Fibroblast of upper back skin (primary cell): ENCODE results near the gene KY.

Experiments
- DNase-seq: peaks from one replicate; pipeline ENCODE4 v3.0.0-alpha.2; 2013

KY gene

DNA sequence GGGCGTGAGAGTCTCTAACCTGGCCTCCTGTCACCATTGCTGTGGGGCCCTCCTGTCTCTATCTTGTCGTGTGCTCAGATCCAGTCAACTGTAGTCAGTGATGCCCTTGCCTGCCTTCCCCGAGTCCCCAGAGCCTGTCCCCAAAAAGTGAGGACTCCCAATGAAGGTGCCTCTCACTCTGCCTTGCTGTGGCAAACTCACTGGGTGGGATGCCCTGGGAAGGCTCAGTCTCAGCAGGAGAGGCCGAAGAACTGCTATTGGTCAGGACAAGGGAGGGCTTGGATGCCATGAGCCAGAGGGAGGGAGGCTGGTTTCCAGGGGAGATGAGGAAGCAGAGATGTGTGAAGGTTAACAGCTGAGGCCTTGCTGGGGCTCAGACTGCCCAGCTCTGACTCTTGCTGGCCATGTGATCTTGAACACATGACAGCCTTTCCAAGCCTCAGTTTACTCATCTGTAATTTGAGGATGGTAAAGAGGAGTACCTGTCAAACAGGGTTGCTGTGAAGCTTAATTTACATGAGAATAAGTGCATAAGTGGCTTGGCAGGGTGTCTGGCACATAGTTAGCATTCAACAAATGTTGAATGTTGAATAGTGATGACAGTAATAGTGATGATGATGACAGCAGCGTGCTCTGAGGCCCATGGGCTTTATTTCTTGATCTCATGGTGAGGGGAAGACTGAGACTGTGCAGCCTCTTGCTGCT lies 8.2 kb downstream of the KY start:
- DNase-seq: no peak

DNA sequence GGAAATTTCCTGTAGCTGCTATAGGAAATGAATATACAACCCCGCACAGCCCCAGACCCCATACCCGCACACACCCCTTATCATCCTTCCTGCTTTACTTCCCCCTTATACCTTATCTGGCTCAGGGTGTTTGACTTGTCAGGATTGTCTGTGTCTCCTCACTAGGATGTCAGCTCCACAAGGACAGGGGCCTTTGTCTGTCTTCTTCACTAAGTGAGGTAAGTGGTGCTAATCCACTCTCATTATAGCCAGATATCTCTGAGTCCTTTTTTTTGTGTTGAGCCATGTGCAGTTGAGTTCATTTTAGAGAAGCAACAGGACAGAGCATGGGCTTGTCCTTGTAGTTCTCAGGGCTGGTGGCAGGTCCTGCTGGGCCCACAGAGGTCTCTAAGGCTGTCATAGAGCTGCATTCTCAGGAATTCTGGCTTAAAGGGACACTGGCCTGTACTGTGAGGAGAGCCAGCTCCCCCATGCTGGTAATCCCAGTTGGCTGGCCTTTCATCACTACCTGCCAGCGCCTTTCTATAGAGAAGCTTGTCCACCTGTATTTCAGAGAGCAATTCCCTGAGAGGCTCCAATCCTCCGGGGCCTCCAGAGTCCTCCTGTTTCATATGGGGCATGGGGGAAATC lies 9.0 kb downstream of the KY start:
- no peak for DNase-seq

GRCh38 chr3:134640872-134641470 lies 9.9 kb downstream of the KY start:
- peak; percentile 31 for DNase-seq

- DNase-seq: no peak
Measured at GRCh38 chr3:134640378-134640777, 10.4 kb downstream of the KY start.

- DNase-seq: no peak
Measured at GRCh38 chr3:134638385-134639030, 12.3 kb downstream of the KY start.

DNA sequence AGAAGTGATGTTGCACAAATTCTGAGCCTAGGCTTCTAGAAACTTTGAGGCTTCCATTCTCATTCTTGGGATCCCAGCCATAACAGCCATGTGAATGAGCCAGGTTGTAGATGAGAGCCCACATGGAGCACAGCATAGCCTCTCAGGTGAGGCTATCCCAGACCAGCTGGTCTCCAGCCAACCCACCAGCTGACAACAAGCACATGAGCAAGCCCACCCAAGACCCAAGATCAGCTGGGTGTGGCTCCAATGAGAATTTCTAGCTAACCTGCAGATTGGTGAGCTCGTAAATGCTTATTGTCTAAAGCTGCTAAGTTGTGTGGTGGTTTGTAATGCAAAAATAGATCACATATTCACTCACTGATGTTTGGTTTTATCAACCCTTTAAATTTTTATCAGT lies 14.4 kb downstream of the KY start:
- DNase-seq: no peak

DNA sequence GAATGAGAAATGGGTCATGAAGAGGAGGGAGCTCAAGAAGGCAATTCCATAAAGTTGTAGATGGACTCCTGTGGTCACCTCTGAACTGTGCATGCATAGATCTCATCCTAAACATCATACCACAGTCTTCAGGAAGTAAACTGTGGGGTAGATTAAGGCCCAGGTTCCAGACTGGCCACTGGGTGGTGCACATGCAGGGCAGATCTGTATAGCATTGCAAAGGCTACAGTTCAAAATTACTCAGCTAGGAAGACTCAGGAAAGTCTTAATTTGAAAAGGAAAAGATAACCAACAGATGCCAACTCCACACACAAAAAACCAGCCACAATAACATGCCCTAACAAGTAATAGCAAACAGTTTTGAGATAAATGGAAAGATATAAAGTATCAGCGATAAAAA lies 20.3 kb downstream of the KY start:
- no peak for DNase-seq

GRCh38 chr3:134628884-134629283 lies 21.9 kb downstream of the KY start:
- DNase-seq: no peak

GRCh38 chr3:134627831-134628230 lies 23.0 kb downstream of the KY start:
- peak; percentile 9 for DNase-seq

DNA sequence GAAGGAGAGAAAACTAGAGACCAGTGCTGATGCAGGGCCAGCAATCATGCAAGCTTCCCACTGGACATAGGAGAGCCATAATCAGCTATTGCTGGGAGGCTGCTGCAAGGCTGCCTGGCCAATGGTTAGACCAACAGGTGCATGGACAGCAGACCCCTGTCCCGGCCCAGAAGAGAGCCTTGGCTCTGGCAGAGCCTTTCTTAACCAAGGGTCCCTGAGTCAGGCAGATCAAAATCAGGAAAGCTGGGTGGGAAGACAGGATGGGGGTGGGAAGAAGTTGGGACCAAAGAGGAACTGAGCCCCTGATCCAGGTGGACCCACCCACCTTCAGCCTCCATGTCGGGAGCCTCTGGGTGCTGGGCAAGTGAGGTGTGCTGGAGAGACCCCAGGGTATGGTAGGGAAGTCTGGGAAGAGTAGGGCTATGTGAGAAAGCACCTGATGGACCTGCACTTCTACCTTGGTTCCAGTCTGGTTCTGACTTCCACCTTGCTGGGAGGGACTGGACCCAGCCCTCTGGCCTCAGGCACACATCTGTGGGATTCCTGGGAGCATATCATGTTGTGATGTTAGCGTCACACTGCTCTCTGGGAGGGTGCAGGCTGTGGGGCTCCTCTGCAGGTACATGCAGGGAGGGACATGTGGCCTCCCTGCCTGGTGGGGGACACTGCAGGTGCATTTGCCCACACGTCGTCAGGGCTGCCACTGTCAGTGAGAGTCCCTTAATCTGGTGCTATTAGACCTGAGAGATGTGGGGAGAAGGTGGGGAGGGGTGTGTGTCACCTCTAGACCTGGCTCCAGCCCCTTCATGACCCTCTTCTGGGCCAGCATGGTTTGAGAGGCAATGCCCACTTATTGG lies 24.7 kb downstream of the KY start:
- DNase-seq: no peak

- no peak for DNase-seq
Measured at GRCh38 chr3:134625462-134625861, 25.4 kb downstream of the KY start.

DNA sequence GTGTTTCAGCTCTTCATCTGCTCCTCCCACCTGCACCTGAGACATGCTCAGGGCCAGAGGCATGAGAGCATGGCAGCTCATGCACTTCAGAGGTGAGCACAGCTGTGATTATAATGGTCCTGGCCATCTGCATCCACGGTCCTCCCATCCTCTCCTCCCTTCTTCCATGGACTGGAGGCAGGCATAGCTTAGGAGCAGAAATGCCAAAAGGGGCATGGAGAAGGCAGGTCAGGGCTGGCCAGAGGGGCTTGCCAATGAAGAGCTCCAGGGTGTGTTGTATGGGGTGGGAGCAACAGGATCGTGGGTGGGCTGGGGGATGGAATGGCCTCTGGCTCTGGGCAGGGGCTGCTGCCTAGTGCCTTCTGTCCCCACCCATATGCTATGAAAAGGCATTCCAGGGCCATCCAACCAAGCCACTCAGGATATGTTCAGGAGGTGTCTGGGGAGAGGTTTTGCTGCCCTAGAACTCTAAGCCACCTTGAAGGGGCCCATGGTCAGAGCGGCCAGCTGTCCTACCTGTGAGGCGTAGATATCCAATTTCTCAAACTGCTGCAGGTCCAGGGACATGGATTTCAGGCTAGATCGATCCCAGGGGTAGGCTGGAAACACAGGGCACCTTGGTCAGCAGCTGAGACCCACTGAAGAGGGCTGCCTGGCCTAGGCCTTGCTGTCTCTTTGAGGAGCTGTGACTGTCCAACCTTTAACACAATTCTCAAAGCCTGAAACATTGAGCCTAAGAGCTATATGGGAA lies 26.1 kb downstream of the KY start:
- DNase-seq: no peak

- DNase-seq: no peak
Measured at GRCh38 chr3:134623615-134624245, 27.1 kb downstream of the KY start.

- no peak for DNase-seq
Measured at GRCh38 chr3:134622806-134623365, 27.9 kb downstream of the KY start.

DNA sequence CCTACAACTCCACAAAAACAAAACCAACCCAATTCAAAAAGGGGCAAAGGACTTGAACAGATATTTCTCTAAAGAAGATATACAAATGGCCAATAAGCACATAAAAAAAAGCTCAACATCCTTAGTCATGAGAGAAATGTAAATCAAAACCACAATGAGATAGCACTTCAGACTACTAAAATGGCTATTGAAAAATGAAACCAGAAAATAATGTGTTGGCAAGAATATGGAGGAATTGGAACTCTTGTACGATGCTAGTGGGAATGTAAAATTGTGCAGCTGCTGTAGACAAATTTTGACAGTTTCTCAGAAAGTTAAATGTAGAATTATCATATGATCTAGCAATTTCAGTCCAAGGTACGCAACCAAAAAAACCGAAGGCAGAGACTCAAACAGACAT lies 29.0 kb downstream of the KY start:
- DNase-seq: peak; percentile 33

- no peak for DNase-seq
Measured at GRCh38 chr3:134620476-134621115, 30.2 kb downstream of the KY start.

DNA sequence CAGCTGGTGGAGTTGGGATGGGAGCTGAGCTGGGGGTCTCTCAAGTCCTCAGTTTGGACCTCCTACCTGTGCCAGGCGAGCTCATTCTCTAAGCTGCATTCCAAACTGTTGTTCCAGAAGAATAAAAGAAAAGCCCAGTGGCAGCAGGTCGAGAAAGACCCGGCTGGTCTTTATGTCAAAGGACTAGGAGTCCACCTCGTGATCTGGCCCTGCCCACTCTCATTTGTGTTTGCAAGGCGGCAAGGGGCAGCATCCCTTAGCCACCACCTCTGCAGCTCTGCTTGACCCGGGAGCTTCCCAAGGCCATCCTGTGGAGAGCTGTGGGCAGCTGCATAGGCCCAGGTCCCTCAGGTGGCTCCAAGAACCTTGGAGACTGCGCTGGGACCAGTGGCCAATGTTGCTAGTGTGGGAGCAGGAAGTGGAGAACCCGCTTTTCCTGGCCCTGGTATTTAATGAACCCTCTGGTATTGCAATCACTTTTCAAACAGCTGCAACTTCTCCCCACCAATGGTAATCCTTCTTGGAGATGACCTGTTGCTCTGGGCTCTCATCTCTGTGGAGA lies 30.9 kb downstream of the KY start:
- DNase-seq: no peak

DNA sequence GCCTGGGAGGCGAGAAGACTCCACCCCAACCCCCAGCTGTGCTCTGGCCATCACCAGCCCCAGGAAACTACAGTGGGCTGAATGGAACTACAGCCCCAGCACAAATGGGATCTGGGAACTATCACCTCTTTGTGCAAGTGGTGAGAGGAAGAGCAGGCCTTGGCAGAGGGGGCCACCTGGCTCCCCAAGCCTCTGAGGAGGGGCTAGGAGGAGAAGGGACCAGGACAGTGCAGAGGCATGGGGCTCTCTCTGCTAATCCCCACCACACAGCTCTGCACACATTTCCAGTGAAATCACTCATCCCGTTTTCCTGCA lies 31.6 kb downstream of the KY start:
- no peak for DNase-seq

GRCh38 chr3:134618478-134619300 lies 32.1 kb downstream of the KY start:
- DNase-seq: no peak
